D341Med (cell line): Measurements from ENCODE around the gene RPUSD2.
"Not testable (repeated sequence)": the region's sequence is repeated elsewhere in the genome, so short reads cannot be mapped to it uniquely, and the experiment has no call there.

Experiments used
- DNase-seq: peaks from one replicate; pipeline ENCODE4 v3.0.0; 2012; ENCODE audit warnings: low spot score

The RPUSD2 gene

GRCh38 chr15:40565333-40566238 is 3.5 kb upstream of the RPUSD2 start:
- DNase-seq = no peak

- no peak for DNase-seq
Measured at GRCh38 chr15:40567111-40567510, 2.0 kb upstream of the RPUSD2 start.

GRCh38 chr15:40575113-40575512 is 6.0 kb downstream of the RPUSD2 start:
- DNase-seq = no peak

GRCh38 chr15:40576914-40577313 is 7.8 kb downstream of the RPUSD2 start:
- not testable (repeated sequence) for DNase-seq

GRCh38 chr15:40578892-40579291 is 9.8 kb downstream of the RPUSD2 start:
- no peak for DNase-seq

GRCh38 chr15:40581796-40582195 is 12.7 kb downstream of the RPUSD2 start:
- DNase-seq = not testable (repeated sequence)

GRCh38 chr15:40582726-40583246 is 13.7 kb downstream of the RPUSD2 start:
- DNase-seq = no peak

- DNase-seq = no peak
Measured at GRCh38 chr15:40584191-40584590, 15.1 kb downstream of the RPUSD2 start.

- DNase-seq = no peak
Measured at GRCh38 chr15:40590667-40591050, 21.6 kb downstream of the RPUSD2 start.

GRCh38 chr15:40591389-40591788 is 22.3 kb downstream of the RPUSD2 start:
- no peak for DNase-seq

GRCh38 chr15:40593165-40593564 is 24.1 kb downstream of the RPUSD2 start:
- no peak for DNase-seq

GRCh38 chr15:40593588-40594428 is 24.7 kb downstream of the RPUSD2 start, which contains the start of gene KNL1:
KNL1 (plus strand) TSS chr15:40594249; CDS start chr15:40602932, 8,683 bp downstream.
- peak; percentile 88 for DNase-seq

GRCh38 chr15:40594429-40594836 is 25.3 kb downstream of the RPUSD2 start:
- DNase-seq = peak; percentile 82

GRCh38 chr15:40595219-40595618 is 26.1 kb downstream of the RPUSD2 start:
- no peak for DNase-seq

- DNase-seq = no peak
Measured at GRCh38 chr15:40595773-40596172, 26.7 kb downstream of the RPUSD2 start.

- DNase-seq = no peak
Measured at GRCh38 chr15:40597024-40597423, 27.9 kb downstream of the RPUSD2 start.

GRCh38 chr15:40598126-40598525 is 29.0 kb downstream of the RPUSD2 start:
- no peak for DNase-seq

GRCh38 chr15:40598672-40599071 is 29.6 kb downstream of the RPUSD2 start:
- no peak for DNase-seq

- peak; percentile 65 for DNase-seq
Measured at GRCh38 chr15:40600956-40601355, 31.9 kb downstream of the RPUSD2 start.

- DNase-seq = no peak
Measured at GRCh38 chr15:40603935-40604334, 34.8 kb downstream of the RPUSD2 start.

GRCh38 chr15:40613080-40613479 is 44.0 kb downstream of the RPUSD2 start:
- DNase-seq = no peak

GRCh38 chr15:40618023-40618422 is 48.9 kb downstream of the RPUSD2 start:
- no peak for DNase-seq

GRCh38 chr15:40618906-40619305 is 49.8 kb downstream of the RPUSD2 start:
- DNase-seq = no peak
